ENCODE data around the gene YPEL4.

Gene YPEL4

GRCh38 chr11:57630171-57630570 lies 19.5 kb downstream of the YPEL4 start:
- DNase-seq, result no peak

- no peak for DNase-seq
Observed at GRCh38 chr11:57626895-57627294, 22.8 kb downstream of the YPEL4 start.

- no peak for DNase-seq
Observed at GRCh38 chr11:57624864-57625263, 24.8 kb downstream of the YPEL4 start.

GRCh38 chr11:57622263-57622662 lies 27.4 kb downstream of the YPEL4 start:
- DNase-seq, result no peak

GRCh38 chr11:57620467-57620866 lies 29.2 kb downstream of the YPEL4 start:
- DNase-seq, result no peak

GRCh38 chr11:57619331-57619730 lies 30.4 kb downstream of the YPEL4 start:
- no peak for DNase-seq

- no peak for DNase-seq
Observed at GRCh38 chr11:57618438-57618837, 31.3 kb downstream of the YPEL4 start.

- no peak for DNase-seq
Observed at GRCh38 chr11:57616595-57616994, 33.1 kb downstream of the YPEL4 start.

GRCh38 chr11:57615308-57615707 lies 34.4 kb downstream of the YPEL4 start:
- no peak for DNase-seq

GRCh38 chr11:57614234-57614772 lies 35.4 kb downstream of the YPEL4 start:
- no peak for DNase-seq

GRCh38 chr11:57610170-57610569 lies 39.5 kb downstream of the YPEL4 start:
- no peak for DNase-seq

- no peak for DNase-seq
Observed at GRCh38 chr11:57605028-57605420, 44.7 kb downstream of the YPEL4 start.

GRCh38 chr11:57604296-57605027 lies 45.2 kb downstream of the YPEL4 start:
- DNase-seq, result no peak

GRCh38 chr11:57601297-57601696 lies 48.4 kb downstream of the YPEL4 start:
- DNase-seq, result no peak

GRCh38 chr11:57599381-57599780 lies 50.3 kb downstream of the YPEL4 start:
- DNase-seq, result no peak

GRCh38 chr11:57598831-57599155 lies 50.9 kb downstream of the YPEL4 start:
- DNase-seq, result no peak

GRCh38 chr11:57597916-57598830 lies 51.5 kb downstream of the YPEL4 start:
- DNase-seq, result peak; percentile 29

GRCh38 chr11:57597461-57597915 lies 52.2 kb downstream of the YPEL4 start, which contains the start of gene SERPING1:
TSS of gene SERPING1 (plus strand) at chr11:57597685. CDS start at chr11:57598271, 586 bp downstream.
- no peak for DNase-seq

GRCh38 chr11:57596266-57596885 lies 53.3 kb downstream of the YPEL4 start:
- DNase-seq, result no peak
